Brain microvascular endothelial cell (primary cell): ENCODE results near the gene SHE.

ENCODE experiments used
- DNase-seq: peaks from one replicate; pipeline ENCODE4 v3.0.0-alpha.2; 2020
- H3K27ac ChIP-seq: fragments of 250-450 bp; sonication (Bioruptor Pico); 2 replicates; pipeline ENCODE4 v1.5.1; 2020; ENCODE audit warnings: mild to moderate bottlenecking, moderate library complexity
- H3K27me3 ChIP-seq: fragments of 250-450 bp; sonication (Bioruptor Pico); replicated peaks from 2 replicates; pipeline ENCODE4 v1.5.1; 2020; ENCODE audit warnings: mild to moderate bottlenecking
- H3K36me3 ChIP-seq: fragments of 250-450 bp; sonication (Bioruptor Pico); replicated peaks from 2 replicates; pipeline ENCODE4 v1.5.1; 2020; ENCODE audit warnings: mild to moderate bottlenecking
- H3K4me3 ChIP-seq: 2 replicates; pipeline ENCODE4 v1.5.1; 2011; ENCODE audit warnings: low read depth, mild to moderate bottlenecking, control low read depth, low read length, moderate library complexity
- CTCF ChIP-seq: IDR thresholded peaks from 2 replicates; pipeline ENCODE4 v1.5.1; 2011; ENCODE audit warnings: low read depth, mild to moderate bottlenecking, moderate library complexity, low read length, control low read depth, inconsistent platforms; ENCODE audit errors: missing control alignments
- in situ Hi-C: cut with HindIII; loops from 2 replicates; pipeline ENCODE4 v1.10.0; 2017; ENCODE audit warnings: low sequenced_read_pairs, low pct_ligation_motif_present

The SHE gene

GRCh38 chr1:154471304-154471703 is 30.9 kb downstream of the SHE start:
- H3K27ac ChIP-seq: no peak overlapping the region
- H3K36me3 ChIP-seq: no peaks in the 10 kb centered on the region
- no peak for DNase-seq
- no peak for TF ChIP-seq CTCF
- no peaks in the 10 kb centered on the region for H3K27me3 ChIP-seq
- in situ Hi-C loops: no loop called here
- H3K4me3 ChIP-seq: no peak overlapping the region

GRCh38 chr1:154469844-154470560 is 32.2 kb downstream of the SHE start:
- TF ChIP-seq CTCF: no peak

GRCh38 chr1:154468535-154469250 is 33.5 kb downstream of the SHE start:
- Histone ChIP-seq H3K27ac (no peak overlapping the region), H3K4me3 (no peak overlapping the region), H3K27me3 (no peaks in the 10 kb centered on the region), H3K36me3 (no peaks in the 10 kb centered on the region)
- DNase-seq: no peak
- TF ChIP-seq CTCF: no peak
- in situ Hi-C loops: no loop called here

More at GRCh38 chr1:154469844-154470560, 32.2 kb downstream of the SHE start:
- H3K27me3 ChIP-seq: no peaks in the 10 kb centered on the region
- H3K4me3 ChIP-seq: no peak overlapping the region
- in situ Hi-C loops: no loop called here
- H3K36me3 ChIP-seq: no peaks in the 10 kb centered on the region
- H3K27ac ChIP-seq: no peak overlapping the region
- DNase-seq: no peak

- Histone ChIP-seq H3K4me3 (no peak overlapping the region), H3K27me3 (no peaks in the 10 kb centered on the region), H3K36me3 (no peaks in the 10 kb centered on the region), H3K27ac (no peak overlapping the region)
- DNase-seq: no peak
- in situ Hi-C loops: no loop called here
- no peak for TF ChIP-seq CTCF
Observed at GRCh38 chr1:154467434-154468102, 34.6 kb downstream of the SHE start.

GRCh38 chr1:154466921-154467417 is 35.2 kb downstream of the SHE start:
- TF ChIP-seq CTCF: peak; percentile 48
- Histone ChIP-seq H3K27ac (no peak overlapping the region), H3K4me3 (no peak overlapping the region), H3K36me3 (no peaks in the 10 kb centered on the region), H3K27me3 (no peaks in the 10 kb centered on the region)
- no peak for DNase-seq
- in situ Hi-C loops: no loop called here
